GM10248 (cell line): ENCODE results near the gene GPR3.

Experiments used
- CTCF ChIA-PET: fragments of 300-600 bp; sonication (Branson Sonifier 250); formaldehyde crosslinking; extraction: SDS; loops from one replicate; lab custom pipeline; 2021; ENCODE audit warnings: antibody characterized with exemption; lab: Yijun Ruan, JAX
- POLR2A ChIA-PET: fragments of 350-650 bp; sonication (Branson Sonifier 250); formaldehyde crosslinking; extraction: SDS; loops from one replicate; lab custom pipeline; 2020; ENCODE audit warnings: antibody characterized with exemption; lab: Yijun Ruan, JAX
- DNase-seq: peaks from one replicate; pipeline ENCODE4 v3.0.0; 2012; ENCODE audit errors: extremely low spot score
- CTCF ChIP-seq: IDR thresholded peaks from 2 replicates; pipeline ENCODE4 v1.5.1; 2012; ENCODE audit warnings: mild to moderate bottlenecking, low read depth; ENCODE audit errors: extremely low read depth, missing control alignments, control extremely low read depth

Gene GPR3

GRCh38 chr1:27414091-27414490 is 21.7 kb downstream of the GPR3 start:
- ChIA-PET POLR2A (no interaction called here), CTCF (interaction anchor here (0.7 to 5.1 kb wide), 11 partner anchors 9 to 250 kb away, joined by 3 to 41 read pairs (median 6); no protein-coding TSS in a partner anchor)
- no peak for DNase-seq
- TF ChIP-seq CTCF, result no peak

GRCh38 chr1:27416387-27417111 is 24.1 kb downstream of the GPR3 start:
- peak; percentile 64 for TF ChIP-seq CTCF
- CTCF ChIA-PET, result interaction anchor here (0.7 to 5.1 kb wide), 43 partner anchors 8 to 247 kb away, joined by 3 to 41 read pairs (median 5); partner anchors contain the start of genes AHDC1 and WASF2
- DNase-seq, result no peak
- POLR2A ChIA-PET, result interaction anchor here (1.0 kb wide), 1 partner anchor 27 kb away, joined by 3 read pairs; no protein-coding TSS in a partner anchor

- CTCF ChIA-PET, result interaction anchor here (1.0 to 2.3 kb wide), 8 partner anchors 13 to 245 kb away, joined by 3 to 19 read pairs (median 4); no protein-coding TSS in a partner anchor
These were observed 25.3 kb downstream of the GPR3 start for GRCh38 chr1:27417713-27418112.

GRCh38 chr1:27418326-27419185 is 26.1 kb downstream of the GPR3 start:
- peak; percentile 83 for DNase-seq
- no peak for TF ChIP-seq CTCF
- CTCF ChIA-PET, result interaction anchor here (0.7 to 1.9 kb wide), 12 partner anchors 8 to 244 kb away, joined by 3 to 8 read pairs (median 4); partner anchors contain the start of gene AHDC1
- POLR2A ChIA-PET, result no interaction called here

More at GRCh38 chr1:27417713-27418112, 25.3 kb downstream of the GPR3 start:
- TF ChIP-seq CTCF, result no peak
- POLR2A ChIA-PET, result interaction anchor here (0.5 kb wide), 1 partner anchor 24 kb away, joined by 6 read pairs; no protein-coding TSS in a partner anchor
- DNase-seq, result no peak

- POLR2A ChIA-PET, result no interaction called here
- DNase-seq, result no peak
- CTCF ChIA-PET, result interaction anchor here (1.0 to 10.7 kb wide), 5 partner anchors 10 to 183 kb away, joined by 3 to 66 read pairs (median 5); no protein-coding TSS in a partner anchor
- no peak for TF ChIP-seq CTCF
These were observed 31.3 kb downstream of the GPR3 start for GRCh38 chr1:27423709-27424108.

GRCh38 chr1:27427329-27427728 is 34.9 kb downstream of the GPR3 start:
- ChIA-PET POLR2A (no interaction called here), CTCF (interaction anchor here (0.8 to 10.7 kb wide), 8 partner anchors 8 to 242 kb away, joined by 3 to 66 read pairs (median 4); partner anchors contain the start of gene WASF2)
- no peak for TF ChIP-seq CTCF
- DNase-seq, result no peak
